ENCODE measurements around the gene TBC1D22A. TPM values are rescaled to one million over a fixed set of nuclear protein-coding genes. Genes with fewer than 3 reads are reported as not detected.

The TBC1D22A gene
- total and polyA plus RNA-seq, 11 donors = 9.4 to 30.7 (median 18.6) TPM

- Histone ChIP-seq H3K36me3 (peaks cover 0 to 10% (median 0%) of the 10 kb centered on the region in 9 donors), H3K4me3 (no peak overlapping the region), H3K9me3 (no peaks in the 10 kb centered on the region), H3K27ac (no peak overlapping the region), H3K27me3 (no peaks in the 10 kb centered on the region), H3K4me1 (no peaks in the 10 kb centered on the region)
- DNase-seq (peak in 1 of 5 donors; percentile 2), ATAC-seq (no peak)
- TF ChIP-seq CTCF (IDR thresholded peaks at IDR 0.05) = no peak
- TF ChIP-seq POLR2A (IDR thresholded peaks at IDR 0.05) = no peak
- WGBS, 4 donors = 89 to 98% (median 95%) methylated on average over 12 to 23 of the region's 23 CpGs
- intact Hi-C loops (cut with DNase I) = no loop called here
These were observed 251.6 kb downstream of the TBC1D22A start for GRCh38 chr22:47013861-47014635.

- intact Hi-C loops (cut with DNase I) = no loop called here
- Histone ChIP-seq H3K9me3 (no peaks in the 10 kb centered on the region), H3K27ac (no peak overlapping the region), H3K27me3 (no peaks in the 10 kb centered on the region), H3K4me3 (no peak overlapping the region), H3K4me1 (no peaks in the 10 kb centered on the region), H3K36me3 (peaks cover 0 to 2% (median 0%) of the 10 kb centered on the region in 9 donors)
- no peak for TF ChIP-seq POLR2A (IDR thresholded peaks at IDR 0.05)
- TF ChIP-seq CTCF (IDR thresholded peaks at IDR 0.05) = no peak
- no peak for ATAC-seq
- 96 to 98% (median 98%) methylated on average over 18 to 21 of the region's 21 CpGs for WGBS, 4 donors
- DNase-seq = no peak
These were observed 252.3 kb downstream of the TBC1D22A start for GRCh38 chr22:47014636-47015345.

GRCh38 chr22:47015589-47016178 lies 253.2 kb downstream of the TBC1D22A start:
- Histone ChIP-seq H3K27me3 (no peaks in the 10 kb centered on the region), H3K27ac (no peak overlapping the region), H3K4me1 (no peaks in the 10 kb centered on the region), H3K36me3 (no peaks in the 10 kb centered on the region), H3K9me3 (no peaks in the 10 kb centered on the region), H3K4me3 (no peak overlapping the region)
- ATAC-seq (no peak), DNase-seq (peak in 1 of 5 donors; percentile 22)
- no peak for TF ChIP-seq CTCF (IDR thresholded peaks at IDR 0.05)
- TF ChIP-seq POLR2A (IDR thresholded peaks at IDR 0.05) = no peak
- WGBS, 4 donors = 89 to 94% (median 91%) methylated on average over 12 to 16 of the region's 16 CpGs
- intact Hi-C loops (cut with DNase I) = no loop called here

GRCh38 chr22:47016631-47017030 lies 254.2 kb downstream of the TBC1D22A start:
- no peak overlapping the region for H3K27ac ChIP-seq
- intact Hi-C loops (cut with DNase I) = no loop called here
- H3K36me3 ChIP-seq = no peaks in the 10 kb centered on the region
- TF ChIP-seq CTCF (IDR thresholded peaks at IDR 0.05) = no peak
- no peak for TF ChIP-seq POLR2A (IDR thresholded peaks at IDR 0.05)
- whole genome bisulfite sequencing, 4 donors = 96 to 98% (median 97%) methylated on average over 22 of the region's 22 CpGs
- H3K9me3 ChIP-seq = no peaks in the 10 kb centered on the region
- H3K4me3 ChIP-seq = no peak overlapping the region
- DNase-seq (peak in 1 of 5 donors; percentile 19), ATAC-seq (no peak)
- H3K27me3 ChIP-seq = no peaks in the 10 kb centered on the region
- no peaks in the 10 kb centered on the region for H3K4me1 ChIP-seq

Data from heart left ventricle (tissue), 16 donors.